OCI-LY7 (cell line): ENCODE measurements around the gene KLHDC10.

Source experiments
- EZH2phosphoT487 ChIP-seq: fragments of 200-600 bp; sonication (generic); IDR thresholded peaks from 2 replicates; pipeline ENCODE4 v1.6.1; 2018; ENCODE audit warnings: low read depth, borderline replicate concordance, mild to moderate bottlenecking, mixed run types, antibody characterized with exemption, low read length, moderate library complexity, mixed read lengths
- TF ChIP-seq, protein P1 (sequence below): fragments of 200-600 bp; sonication (generic); conservative IDR thresholded peaks from 2 replicates; pipeline ENCODE4 v1.5.1; 2014; ENCODE audit warnings: mild to moderate bottlenecking, antibody characterized with exemption, low read length, moderate library complexity, mixed read lengths

- TF ChIP-seq, protein P1, sequence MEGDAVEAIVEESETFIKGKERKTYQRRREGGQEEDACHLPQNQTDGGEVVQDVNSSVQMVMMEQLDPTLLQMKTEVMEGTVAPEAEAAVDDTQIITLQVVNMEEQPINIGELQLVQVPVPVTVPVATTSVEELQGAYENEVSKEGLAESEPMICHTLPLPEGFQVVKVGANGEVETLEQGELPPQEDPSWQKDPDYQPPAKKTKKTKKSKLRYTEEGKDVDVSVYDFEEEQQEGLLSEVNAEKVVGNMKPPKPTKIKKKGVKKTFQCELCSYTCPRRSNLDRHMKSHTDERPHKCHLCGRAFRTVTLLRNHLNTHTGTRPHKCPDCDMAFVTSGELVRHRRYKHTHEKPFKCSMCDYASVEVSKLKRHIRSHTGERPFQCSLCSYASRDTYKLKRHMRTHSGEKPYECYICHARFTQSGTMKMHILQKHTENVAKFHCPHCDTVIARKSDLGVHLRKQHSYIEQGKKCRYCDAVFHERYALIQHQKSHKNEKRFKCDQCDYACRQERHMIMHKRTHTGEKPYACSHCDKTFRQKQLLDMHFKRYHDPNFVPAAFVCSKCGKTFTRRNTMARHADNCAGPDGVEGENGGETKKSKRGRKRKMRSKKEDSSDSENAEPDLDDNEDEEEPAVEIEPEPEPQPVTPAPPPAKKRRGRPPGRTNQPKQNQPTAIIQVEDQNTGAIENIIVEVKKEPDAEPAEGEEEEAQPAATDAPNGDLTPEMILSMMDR: no peak
- TF ChIP-seq EZH2phosphoT487: no peak
Measured at GRCh38 chr7:130127821-130128317, 57.5 kb downstream of the KLHDC10 start.
